GM18505 (cell line): ENCODE measurements around the gene TDP2.
"Not testable (repeated sequence)": the region's sequence is repeated elsewhere in the genome, so short reads cannot be mapped to it uniquely, and the experiment has no call there.

Experiments
- ATAC-seq: cut with Tn5 transposase; IDR thresholded peaks from one replicate; pipeline ENCODE4 v1.9.1; 2021; ENCODE audit not compliant: unreplicated experiment
- POLR2A ChIP-seq: IDR thresholded peaks from 4 replicates; pipeline ENCODE4 v1.6.1; 2011; ENCODE audit warnings: borderline replicate concordance; ENCODE audit not compliant: insufficient read depth, insufficient read length; ENCODE audit errors: extremely low read depth

The TDP2 gene, protein sequence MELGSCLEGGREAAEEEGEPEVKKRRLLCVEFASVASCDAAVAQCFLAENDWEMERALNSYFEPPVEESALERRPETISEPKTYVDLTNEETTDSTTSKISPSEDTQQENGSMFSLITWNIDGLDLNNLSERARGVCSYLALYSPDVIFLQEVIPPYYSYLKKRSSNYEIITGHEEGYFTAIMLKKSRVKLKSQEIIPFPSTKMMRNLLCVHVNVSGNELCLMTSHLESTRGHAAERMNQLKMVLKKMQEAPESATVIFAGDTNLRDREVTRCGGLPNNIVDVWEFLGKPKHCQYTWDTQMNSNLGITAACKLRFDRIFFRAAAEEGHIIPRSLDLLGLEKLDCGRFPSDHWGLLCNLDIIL

DNA sequence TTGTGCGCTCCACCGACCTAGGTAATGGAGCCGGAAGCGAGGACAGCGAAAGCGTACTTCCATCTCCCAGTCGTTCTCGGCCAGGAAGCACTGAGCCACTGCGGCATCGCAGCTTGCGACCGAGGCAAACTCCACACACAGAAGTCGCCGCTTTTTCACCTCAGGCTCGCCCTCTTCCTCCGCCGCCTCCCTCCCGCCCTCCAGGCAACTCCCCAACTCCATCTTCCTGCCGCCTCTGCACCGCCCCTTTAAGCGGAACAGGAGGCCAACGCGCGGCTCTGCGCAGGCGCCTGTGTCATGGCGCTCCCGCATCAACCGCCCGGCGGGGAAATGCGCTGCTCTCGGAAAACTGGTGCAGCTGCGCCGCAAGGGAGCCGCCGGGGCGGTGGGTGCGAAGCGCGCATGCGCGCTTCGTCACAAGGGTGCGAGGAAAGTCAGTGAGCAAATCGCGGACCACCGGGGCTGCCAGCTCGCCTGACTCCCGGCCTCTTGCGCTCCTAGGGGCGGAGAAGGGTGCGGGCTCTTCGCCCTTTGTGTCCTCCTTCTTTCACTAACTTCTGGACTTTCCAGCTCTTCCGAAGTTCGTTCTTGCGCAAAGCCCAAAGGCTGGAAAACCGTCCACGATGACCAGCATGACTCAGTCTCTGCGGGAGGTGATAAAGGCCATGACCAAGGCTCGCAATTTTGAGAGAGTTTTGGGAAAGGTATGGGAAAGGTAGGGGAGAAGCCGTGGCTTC lies at the start of gene TDP2, which contains the start of gene ACOT13:
TSS of gene TDP2 (minus strand) at position 259 of the 737 bp plus-strand sequence. CDS start at position 222, 37 bp downstream.
TSS of gene ACOT13 (plus strand) at position 437 of the 737 bp plus-strand sequence. CDS start at position 624, 187 bp downstream.
- TF ChIP-seq POLR2A: peak; percentile 88
- peak; percentile 97 for ATAC-seq

DNA sequence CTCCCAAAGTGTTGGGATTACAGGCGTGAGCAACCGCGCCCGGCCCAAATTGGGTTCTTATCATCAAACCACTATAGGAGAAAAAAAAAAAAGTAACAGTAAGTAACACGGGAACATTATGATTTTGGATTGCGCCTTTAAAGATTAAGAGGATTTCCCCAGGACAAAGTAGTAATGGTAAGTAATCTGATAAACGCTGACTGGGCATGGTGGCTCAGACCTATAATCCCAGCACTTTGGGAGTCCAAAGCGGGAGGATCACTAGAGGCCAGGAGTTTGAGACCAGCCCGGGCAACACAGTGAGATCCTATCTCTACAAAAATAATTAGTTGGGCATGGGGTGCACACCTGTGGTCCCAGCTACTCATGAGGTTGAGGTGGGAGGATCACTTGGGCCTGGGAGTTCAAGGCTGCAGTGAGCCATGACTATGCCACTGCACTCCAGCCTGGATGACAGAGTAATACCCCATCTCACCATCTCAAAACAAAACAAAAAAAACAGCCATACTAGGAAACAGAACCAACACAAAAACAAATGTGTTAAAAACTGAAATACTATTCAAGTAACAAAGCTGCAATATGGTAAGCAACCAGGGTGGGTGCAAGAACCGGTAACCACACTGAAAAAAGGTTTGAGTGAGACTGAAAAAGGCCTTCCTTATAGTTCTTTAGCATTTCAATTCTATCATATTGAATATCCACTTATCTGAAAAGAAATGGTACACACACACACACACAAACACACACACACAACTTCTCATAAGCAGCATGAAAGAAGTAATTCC lies 44.0 kb upstream of the TDP2 start:
- no peak for ATAC-seq
- no peak for TF ChIP-seq POLR2A

DNA sequence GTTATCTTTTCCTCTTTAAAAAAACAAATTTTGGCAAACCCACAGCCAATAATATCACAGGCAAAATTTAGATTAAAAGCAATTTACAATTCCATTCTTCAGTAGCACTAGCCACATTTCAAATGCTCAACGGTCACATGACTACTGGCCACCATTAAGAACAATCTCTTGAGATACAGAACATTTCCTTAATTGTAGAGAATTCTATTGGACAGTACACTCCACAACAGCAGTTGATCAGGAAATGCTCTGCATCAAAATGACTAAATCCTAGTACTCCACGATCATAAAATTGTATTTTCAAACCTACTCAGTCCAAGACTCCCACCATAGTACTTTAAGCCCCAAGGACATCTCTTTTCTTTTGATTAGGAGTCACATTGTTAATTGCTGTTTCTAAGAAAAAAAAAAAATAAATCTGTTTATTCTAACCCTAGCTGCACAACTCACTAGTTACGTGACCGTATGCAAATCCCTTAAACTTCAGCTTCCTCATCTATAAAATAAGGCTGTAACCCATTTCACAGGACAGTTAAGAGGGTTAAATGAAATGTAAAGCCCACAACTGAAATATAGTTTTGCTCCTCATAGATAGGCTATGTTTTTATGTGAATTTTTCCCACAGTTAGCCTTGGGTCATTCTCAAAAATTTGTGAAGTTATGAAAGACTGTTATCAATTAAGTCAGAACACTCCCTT lies 42.5 kb upstream of the TDP2 start:
- ATAC-seq: no peak
- no peak for TF ChIP-seq POLR2A

DNA sequence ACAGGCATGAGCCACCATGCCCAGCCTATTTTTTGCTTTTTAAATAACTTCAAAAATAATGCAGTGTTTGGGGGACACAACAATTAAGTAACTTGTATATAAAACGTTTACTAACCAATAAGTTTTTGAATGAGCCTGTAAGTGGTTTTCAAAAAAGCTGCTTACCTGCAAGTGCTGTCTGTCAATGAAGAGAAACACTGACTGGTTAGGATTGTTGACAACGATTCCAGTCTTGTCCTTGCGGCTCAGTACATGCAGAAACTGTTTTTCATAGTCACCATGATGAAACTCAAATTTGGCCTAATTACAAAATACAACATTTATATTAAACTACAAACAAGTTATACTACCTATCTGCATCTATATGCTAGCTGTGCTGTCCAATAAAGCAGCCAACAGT lies 41.9 kb upstream of the TDP2 start:
- no peak for TF ChIP-seq POLR2A
- ATAC-seq: no peak

DNA sequence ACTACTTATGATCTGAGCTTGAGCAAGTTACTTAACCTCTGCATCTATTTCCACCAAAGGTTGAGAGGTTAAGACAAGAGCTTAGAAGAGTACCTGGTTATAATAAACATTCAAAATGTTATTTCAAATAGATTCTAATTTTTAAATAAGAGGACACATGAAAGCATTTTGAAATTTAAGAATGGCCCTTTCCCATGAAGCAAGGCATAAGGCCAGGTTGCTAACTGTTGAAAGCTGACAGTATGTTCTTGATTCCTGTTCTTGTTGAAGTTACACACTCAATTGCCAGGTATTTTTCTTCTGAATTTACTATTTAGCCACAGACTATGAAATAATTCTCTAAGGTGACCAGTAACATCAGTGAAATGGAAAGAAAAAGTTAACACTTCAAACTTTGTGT lies 37.8 kb upstream of the TDP2 start:
- TF ChIP-seq POLR2A: no peak
- ATAC-seq: no peak

DNA sequence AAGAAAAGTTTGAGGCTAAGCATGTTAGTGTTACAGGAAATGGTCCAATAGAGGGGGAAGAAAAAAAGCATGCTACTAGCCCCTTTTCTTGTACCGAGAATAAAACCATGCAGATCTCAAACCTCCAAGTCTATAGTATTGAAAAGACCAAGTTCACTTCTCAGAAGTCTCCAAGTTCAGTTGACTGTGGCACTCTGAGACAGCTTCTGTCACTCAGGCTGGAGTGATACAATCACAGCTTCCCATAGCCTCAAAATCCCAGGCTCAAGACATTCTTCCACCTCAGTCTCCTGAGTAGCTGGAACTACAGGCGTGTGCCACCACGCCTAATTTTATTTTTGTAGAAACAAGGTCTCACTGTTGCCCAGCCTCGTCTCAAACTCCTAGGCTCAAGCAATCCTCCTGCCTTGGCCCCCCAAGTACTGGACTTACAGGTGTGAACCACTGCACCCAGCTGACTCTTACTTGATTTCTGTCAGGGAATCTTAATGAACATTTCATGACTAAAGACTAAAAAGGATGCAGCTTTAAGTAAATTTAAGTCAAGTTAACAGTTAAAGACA lies 36.1 kb upstream of the TDP2 start:
- TF ChIP-seq POLR2A: no peak
- no peak for ATAC-seq

DNA sequence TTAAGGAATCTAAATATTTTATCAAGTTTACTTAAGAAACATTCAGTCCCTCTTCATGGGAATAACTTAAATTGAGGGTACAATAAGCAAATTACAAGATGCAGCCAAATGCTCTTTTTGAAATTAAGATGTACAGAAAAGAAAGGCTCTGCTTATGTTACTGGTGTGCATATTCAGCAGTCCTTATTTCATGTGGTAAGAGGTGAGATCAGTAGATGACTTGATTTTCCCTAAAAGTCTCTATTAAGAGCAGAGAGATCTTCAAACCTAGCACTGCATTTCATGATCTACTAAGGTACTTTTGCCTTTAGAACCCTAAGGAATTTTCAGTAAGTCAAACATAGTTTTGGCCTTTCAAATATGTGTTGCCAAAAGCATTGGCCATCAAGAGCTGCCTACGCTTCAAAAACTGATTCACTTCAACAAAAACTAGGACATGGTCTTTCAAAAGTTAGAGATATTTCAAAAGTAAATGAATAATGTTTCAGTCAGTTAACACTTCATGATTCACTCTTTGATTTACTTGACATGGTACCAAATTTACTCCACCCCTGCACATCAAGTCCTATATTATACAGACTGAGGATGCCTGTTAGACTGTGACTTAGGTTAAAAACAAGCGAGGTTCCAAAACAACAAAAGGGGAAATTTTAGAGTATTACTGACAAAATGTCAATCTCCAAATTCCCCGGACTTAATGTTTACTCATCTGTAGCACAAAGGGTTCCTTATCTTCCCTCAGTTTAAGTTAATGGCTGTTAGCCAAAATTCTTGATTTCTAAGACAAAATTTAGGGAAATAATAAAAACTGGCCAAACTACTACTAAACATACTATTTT lies 33.0 kb upstream of the TDP2 start:
- no peak for ATAC-seq

DNA sequence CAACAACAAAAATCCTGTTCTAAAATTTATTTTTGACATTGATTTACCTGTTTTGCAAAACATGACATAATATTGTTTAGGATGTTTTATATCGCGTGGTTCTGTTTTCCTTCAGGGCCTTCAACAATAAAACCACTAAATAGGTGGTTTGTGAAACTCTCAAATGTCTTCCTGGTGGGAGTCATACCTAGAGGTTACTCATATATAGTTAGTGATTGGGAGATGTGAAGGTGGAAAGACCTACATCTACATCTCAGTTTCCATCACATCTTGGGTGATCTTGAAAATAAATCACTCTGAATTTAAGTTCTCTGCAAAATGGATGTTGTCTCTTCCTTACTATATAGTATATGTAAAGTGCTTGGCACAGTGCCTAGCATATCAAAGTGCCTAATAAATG lies 29.4 kb upstream of the TDP2 start:
- TF ChIP-seq POLR2A: no peak

More for the DNA sequence above, 33.0 kb upstream of the TDP2 start:
- no peak for TF ChIP-seq POLR2A

DNA sequence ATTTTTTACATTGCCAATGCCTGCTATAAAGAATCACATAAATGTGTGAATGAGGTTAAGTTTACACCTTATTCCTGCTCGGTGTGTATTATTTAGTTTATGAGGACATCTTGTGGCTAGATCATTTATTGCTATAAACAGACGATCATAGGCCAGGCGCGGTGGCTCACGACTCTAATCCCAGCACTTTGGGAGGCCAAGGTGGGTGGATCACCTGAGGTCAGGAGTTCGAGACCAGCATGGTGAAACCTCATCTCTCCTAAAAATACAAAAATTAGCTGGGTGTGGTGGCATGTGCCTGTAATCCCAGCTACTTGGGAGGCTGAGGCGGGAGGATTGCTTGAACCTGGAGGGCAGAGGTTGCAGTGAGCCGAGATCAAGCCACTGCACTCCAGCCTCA lies 28.9 kb upstream of the TDP2 start:
- ATAC-seq: not testable (repeated sequence)

More for the DNA sequence above, 29.4 kb upstream of the TDP2 start:
- no peak for ATAC-seq

DNA sequence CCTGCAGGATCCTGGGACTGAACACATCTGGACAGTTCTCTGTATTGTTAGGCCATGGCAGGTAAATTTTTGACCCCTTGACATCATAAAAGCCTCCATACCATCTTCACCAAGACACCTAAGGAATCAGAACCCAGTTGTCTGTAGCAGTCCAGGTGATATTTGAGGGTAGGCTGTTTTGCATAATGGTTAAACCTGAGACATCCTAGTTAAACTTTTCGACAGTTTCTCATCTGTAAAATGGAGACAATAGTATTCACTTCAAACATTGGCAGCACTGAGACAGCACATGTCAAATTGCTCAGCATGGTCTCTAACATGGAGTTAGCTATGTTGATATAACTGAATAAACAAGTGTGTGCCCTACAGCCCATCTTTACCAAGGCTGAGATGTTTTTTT lies 27.5 kb upstream of the TDP2 start:
- no peak for ATAC-seq
- no peak for TF ChIP-seq POLR2A

DNA sequence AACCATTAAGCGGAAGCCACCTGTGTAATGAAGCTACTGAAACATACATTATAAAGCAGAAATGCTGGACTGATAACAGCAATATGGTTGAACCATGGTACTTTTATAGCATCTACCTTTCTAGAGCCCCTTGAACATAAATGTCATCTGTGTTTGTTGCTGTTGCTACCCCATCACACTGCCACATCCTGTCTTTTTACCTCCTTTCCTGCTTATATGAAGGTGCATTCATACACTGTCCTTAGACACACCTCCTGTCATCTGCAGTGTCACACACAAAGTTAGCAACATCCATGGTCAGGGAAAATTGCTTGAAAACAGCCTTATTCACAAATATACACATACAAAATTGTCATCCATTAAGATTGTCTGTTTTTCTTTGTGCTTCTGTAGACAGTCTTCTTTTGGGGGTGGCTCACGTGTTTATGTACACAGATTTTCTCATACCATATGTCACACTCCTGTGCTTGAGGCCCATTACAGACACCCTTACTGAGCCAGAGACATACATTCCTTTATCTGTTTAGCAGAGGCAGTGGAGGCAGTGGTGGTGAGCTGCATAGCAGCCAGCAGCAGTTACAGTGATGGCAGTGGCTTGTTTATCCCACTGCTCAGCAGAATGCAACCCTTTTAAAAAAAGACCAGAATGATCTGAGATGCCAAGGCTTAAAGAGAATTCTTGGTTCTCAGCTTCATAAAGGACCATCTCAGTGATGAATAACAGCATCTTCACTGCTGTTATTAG lies 26.3 kb upstream of the TDP2 start:
- no peak for TF ChIP-seq POLR2A
- no peak for ATAC-seq
